WERI-Rb-1 (cell line): ENCODE data around the gene CPSF3.

Experiments
- DNase-seq: peaks from one replicate; pipeline ENCODE4 v3.0.0-alpha.2; 2020
- H3K27ac ChIP-seq: fragments of 250-450 bp; sonication (Bioruptor Pico); 2 replicates; pipeline ENCODE4 v1.5.1; 2020; ENCODE audit warnings: mild to moderate bottlenecking, moderate library complexity
- H3K27me3 ChIP-seq: fragments of 250-450 bp; sonication (Bioruptor Pico); 2 replicates; pipeline ENCODE4 v1.5.1; 2021; ENCODE audit warnings: mild to moderate bottlenecking, low read depth, moderate library complexity; ENCODE audit not compliant: insufficient read depth, severe bottlenecking
- H3K36me3 ChIP-seq: fragments of 250-450 bp; sonication (Bioruptor Pico); 2 replicates; pipeline ENCODE4 v1.5.1; 2020; ENCODE audit warnings: mild to moderate bottlenecking, moderate library complexity
- H3K4me3 ChIP-seq: 2 replicates; pipeline ENCODE4 v1.5.1; 2011; ENCODE audit warnings: low read depth, mild to moderate bottlenecking, control low read depth, low read length
- H3K9me3 ChIP-seq: fragments of 250-450 bp; sonication (Bioruptor Pico); 2 replicates; pipeline ENCODE4 v1.5.1; 2021; ENCODE audit warnings: mild to moderate bottlenecking, moderate library complexity; ENCODE audit not compliant: severe bottlenecking
- TF ChIP-seq, protein P1 (sequence below): IDR thresholded peaks from 2 replicates; pipeline ENCODE4 v1.5.1; 2011; ENCODE audit warnings: low read depth, mild to moderate bottlenecking, control low read depth, inconsistent platforms, low read length

The CPSF3 gene

DNA sequence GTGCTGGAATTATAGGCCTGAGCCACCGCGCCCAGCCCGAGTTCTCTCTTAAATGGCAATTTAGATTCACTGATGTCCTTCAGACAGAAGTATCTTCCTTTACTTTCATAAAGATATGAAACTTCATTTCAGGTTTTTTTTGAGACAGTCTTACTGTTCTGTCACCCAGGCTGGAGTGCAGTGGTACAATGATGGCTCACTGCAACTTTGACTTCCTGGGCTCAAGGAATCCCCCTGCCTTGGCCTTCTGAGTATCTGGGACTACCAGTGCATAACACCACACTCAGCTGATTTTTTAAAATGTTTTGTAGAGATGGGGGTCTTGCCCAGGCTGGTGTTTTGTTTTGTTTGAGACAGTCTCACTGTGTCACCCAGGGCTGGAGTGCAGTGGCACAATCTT is 13.3 kb upstream of the CPSF3 start:
- TF ChIP-seq, protein P1, sequence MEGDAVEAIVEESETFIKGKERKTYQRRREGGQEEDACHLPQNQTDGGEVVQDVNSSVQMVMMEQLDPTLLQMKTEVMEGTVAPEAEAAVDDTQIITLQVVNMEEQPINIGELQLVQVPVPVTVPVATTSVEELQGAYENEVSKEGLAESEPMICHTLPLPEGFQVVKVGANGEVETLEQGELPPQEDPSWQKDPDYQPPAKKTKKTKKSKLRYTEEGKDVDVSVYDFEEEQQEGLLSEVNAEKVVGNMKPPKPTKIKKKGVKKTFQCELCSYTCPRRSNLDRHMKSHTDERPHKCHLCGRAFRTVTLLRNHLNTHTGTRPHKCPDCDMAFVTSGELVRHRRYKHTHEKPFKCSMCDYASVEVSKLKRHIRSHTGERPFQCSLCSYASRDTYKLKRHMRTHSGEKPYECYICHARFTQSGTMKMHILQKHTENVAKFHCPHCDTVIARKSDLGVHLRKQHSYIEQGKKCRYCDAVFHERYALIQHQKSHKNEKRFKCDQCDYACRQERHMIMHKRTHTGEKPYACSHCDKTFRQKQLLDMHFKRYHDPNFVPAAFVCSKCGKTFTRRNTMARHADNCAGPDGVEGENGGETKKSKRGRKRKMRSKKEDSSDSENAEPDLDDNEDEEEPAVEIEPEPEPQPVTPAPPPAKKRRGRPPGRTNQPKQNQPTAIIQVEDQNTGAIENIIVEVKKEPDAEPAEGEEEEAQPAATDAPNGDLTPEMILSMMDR: no peak
- no peak for DNase-seq
- peaks cover 31% of the 10 kb centered on the region for H3K36me3 ChIP-seq
- H3K27ac ChIP-seq: no peak overlapping the region
- no peak overlapping the region for H3K4me3 ChIP-seq
- no peaks in the 10 kb centered on the region for H3K27me3 ChIP-seq
- H3K9me3 ChIP-seq: no peaks in the 10 kb centered on the region

DNA sequence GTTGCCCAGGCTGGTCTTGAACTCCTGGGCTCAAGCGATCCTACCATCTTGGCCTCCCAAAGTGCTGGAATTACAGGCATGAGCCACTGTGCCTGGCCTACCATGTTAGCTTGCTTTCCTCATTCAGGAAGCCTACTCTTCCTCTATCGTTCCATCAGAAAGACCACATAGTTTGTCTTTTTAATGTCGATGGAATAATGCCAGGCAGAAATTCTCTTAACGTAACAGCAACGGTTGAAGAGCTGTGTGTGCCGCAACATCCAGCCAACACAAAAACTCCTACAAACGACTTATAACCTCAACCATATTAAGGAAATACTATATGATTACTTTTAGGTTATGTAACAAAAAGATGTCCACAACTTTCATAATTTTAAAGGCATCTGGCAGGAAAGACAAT is 10.7 kb upstream of the CPSF3 start:
- no peak overlapping the region for H3K4me3 ChIP-seq
- TF ChIP-seq, protein P1: no peak
- no peak for DNase-seq
- H3K9me3 ChIP-seq: no peaks in the 10 kb centered on the region
- no peaks in the 10 kb centered on the region for H3K27me3 ChIP-seq
- H3K36me3 ChIP-seq: peaks cover 37% of the 10 kb centered on the region
- H3K27ac ChIP-seq: no peak overlapping the region

DNA sequence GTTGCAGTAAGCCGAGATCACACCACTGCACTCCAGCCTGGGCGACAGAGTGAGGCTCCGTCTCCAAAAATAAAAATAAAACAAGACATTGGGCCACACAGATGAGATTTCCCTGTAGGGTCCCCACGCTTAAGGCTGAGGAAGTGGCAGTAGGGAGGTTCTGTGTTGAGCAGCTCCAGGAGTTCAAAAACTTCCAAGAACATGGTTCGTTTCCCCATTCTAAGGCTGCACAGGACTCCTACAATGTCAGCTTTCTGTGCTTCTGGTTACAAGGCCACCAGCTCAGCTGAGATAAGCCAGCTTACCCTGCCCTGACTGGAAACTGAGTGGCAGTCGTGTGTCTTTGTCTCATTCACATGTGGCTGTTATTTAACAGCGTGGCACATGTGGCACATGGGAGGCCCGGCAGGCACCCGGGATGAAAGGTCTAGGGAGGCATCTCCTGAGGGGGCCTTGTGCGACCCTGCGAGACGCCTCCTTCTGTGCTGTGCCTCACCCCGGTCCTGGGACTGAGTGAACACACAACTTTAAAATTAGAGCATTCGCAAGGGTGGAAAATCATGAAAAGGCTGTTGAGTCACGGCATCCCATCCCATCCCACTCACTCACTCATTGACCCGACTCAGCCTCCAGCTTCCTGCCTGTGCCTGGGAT is 7.8 kb upstream of the CPSF3 start:
- H3K27me3 ChIP-seq: no peaks in the 10 kb centered on the region
- peaks cover 31% of the 10 kb centered on the region for H3K36me3 ChIP-seq
- H3K4me3 ChIP-seq: no peak overlapping the region
- H3K9me3 ChIP-seq: no peaks in the 10 kb centered on the region
- TF ChIP-seq, protein P1: no peak
- H3K27ac ChIP-seq: no peak overlapping the region
- DNase-seq: no peak

DNA sequence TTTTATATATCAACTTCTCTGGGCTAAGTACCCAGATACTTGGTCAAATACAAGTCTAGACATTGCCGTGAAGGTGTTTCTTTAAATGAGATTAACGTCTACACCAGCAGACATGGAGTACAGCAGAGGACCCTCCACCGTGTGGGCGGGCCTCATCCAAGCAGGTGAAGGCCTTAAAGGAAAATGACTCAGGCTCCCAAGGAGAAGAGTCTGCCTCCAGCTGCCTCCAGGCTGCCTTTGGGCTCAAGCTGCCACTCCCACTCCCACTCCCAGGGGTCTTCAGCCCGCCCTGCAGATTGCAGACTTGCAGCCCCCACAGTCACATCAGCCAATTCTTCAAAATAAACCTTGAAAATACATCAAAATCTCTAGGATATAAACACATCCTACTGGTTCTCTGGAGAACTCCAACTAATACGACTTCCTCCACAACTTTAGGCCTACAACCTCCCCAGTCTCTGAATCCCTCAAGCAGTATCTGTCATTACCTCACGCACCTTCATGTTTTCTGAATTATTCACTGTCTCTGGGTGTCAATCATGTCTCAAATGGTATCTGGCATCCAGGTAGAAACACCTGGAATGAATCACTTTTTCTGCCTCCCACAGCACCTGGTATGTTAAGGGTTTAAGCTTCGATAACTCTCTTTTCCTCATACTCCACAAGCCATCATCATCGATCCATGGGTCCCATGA is 7.0 kb upstream of the CPSF3 start:
- Histone ChIP-seq H3K36me3 (peaks cover 25% of the 10 kb centered on the region), H3K4me3 (no peak overlapping the region), H3K9me3 (no peaks in the 10 kb centered on the region), H3K27ac (no peak overlapping the region), H3K27me3 (no peaks in the 10 kb centered on the region)
- no peak for DNase-seq
- TF ChIP-seq, protein P1: no peak

DNA sequence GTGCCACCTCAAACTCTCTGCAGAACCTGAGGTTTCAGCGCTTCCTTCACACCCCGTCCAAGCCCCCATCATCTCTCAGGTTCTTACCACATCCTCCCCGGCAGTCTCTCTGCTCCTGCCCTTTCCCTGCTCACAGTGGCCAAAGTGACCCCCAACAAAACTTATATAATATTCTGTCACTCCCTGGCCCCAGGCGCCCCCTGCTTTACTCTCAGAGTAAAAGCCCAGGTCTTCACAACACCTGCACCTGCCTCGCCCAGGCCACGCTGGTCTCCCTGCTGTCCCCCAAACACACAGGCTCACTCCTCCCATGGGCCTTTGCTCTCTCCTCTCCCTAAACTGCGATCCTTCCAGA is 6.5 kb upstream of the CPSF3 start:
- Histone ChIP-seq H3K36me3 (peaks cover 24% of the 10 kb centered on the region), H3K27me3 (no peaks in the 10 kb centered on the region), H3K27ac (no peak overlapping the region), H3K4me3 (no peak overlapping the region), H3K9me3 (no peaks in the 10 kb centered on the region)
- no peak for DNase-seq
- TF ChIP-seq, protein P1: no peak

DNA sequence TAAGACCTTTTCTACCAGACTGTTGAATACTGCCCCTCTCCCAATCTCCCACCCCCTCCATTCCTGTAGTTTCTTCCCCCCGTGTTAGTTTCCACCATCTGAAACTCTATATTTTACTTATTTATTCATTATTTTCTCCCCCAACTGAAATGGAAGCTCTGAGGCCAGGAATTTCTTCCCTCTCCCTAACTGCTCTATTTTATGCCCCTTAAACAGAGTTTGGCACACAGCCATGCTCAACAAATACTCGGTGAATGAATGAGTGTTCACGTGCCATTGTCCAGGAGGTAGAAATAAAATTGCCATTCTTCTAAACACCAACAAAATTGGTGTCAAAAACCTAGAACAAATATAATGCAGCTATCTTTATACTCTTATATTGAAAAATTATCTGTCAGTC is 5.7 kb upstream of the CPSF3 start:
- peaks cover 24% of the 10 kb centered on the region for H3K36me3 ChIP-seq
- TF ChIP-seq, protein P1: no peak
- no peak overlapping the region for H3K27ac ChIP-seq
- H3K9me3 ChIP-seq: no peaks in the 10 kb centered on the region
- H3K27me3 ChIP-seq: no peaks in the 10 kb centered on the region
- no peak overlapping the region for H3K4me3 ChIP-seq
- DNase-seq: no peak
